ENCODE measurements around the gene IL21R.

DNA sequence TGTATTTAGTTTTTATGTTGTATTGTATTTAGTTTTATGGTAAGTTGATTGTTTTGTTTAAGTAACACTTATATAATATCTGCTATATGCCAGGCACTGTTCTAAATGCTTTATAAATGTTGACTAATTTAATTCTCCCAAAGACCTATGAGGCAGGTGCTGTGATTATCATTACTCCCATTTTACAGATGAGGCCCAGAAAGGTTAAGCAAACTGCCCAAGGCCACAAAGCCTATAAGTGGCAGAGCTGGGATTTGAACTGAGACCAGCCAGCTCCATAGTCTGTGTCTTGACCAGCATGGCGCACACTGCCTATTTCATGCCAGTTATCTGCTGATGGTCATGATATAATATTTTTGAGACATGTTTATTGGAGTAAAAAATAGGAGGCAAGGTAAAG lies 24.0 kb downstream of the IL21R start:
- TF ChIP-seq, protein P1, sequence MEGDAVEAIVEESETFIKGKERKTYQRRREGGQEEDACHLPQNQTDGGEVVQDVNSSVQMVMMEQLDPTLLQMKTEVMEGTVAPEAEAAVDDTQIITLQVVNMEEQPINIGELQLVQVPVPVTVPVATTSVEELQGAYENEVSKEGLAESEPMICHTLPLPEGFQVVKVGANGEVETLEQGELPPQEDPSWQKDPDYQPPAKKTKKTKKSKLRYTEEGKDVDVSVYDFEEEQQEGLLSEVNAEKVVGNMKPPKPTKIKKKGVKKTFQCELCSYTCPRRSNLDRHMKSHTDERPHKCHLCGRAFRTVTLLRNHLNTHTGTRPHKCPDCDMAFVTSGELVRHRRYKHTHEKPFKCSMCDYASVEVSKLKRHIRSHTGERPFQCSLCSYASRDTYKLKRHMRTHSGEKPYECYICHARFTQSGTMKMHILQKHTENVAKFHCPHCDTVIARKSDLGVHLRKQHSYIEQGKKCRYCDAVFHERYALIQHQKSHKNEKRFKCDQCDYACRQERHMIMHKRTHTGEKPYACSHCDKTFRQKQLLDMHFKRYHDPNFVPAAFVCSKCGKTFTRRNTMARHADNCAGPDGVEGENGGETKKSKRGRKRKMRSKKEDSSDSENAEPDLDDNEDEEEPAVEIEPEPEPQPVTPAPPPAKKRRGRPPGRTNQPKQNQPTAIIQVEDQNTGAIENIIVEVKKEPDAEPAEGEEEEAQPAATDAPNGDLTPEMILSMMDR (conservative IDR thresholded peaks at IDR 0.05), result no peak
- no peak for TF ChIP-seq EZH2 (IDR thresholded peaks at IDR 0.05; ENCODE audit: low read depth)
